Activated CD4-positive, alpha-beta T cell treated with anti-CD3 and anti-CD28 coated beads for 4 hours (primary cell): ENCODE data around the gene MAGEA11.
"Not testable (repeated sequence)": the region's sequence is repeated elsewhere in the genome, so short reads cannot be mapped to it uniquely, and the experiment has no call there.

Experiments used
- DNase-seq, 2 donors: peaks; one replicate each; pipeline ENCODE4 v3.0.0-alpha.2; 2020

Gene MAGEA11, protein sequence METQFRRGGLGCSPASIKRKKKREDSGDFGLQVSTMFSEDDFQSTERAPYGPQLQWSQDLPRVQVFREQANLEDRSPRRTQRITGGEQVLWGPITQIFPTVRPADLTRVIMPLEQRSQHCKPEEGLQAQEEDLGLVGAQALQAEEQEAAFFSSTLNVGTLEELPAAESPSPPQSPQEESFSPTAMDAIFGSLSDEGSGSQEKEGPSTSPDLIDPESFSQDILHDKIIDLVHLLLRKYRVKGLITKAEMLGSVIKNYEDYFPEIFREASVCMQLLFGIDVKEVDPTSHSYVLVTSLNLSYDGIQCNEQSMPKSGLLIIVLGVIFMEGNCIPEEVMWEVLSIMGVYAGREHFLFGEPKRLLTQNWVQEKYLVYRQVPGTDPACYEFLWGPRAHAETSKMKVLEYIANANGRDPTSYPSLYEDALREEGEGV

DNA sequence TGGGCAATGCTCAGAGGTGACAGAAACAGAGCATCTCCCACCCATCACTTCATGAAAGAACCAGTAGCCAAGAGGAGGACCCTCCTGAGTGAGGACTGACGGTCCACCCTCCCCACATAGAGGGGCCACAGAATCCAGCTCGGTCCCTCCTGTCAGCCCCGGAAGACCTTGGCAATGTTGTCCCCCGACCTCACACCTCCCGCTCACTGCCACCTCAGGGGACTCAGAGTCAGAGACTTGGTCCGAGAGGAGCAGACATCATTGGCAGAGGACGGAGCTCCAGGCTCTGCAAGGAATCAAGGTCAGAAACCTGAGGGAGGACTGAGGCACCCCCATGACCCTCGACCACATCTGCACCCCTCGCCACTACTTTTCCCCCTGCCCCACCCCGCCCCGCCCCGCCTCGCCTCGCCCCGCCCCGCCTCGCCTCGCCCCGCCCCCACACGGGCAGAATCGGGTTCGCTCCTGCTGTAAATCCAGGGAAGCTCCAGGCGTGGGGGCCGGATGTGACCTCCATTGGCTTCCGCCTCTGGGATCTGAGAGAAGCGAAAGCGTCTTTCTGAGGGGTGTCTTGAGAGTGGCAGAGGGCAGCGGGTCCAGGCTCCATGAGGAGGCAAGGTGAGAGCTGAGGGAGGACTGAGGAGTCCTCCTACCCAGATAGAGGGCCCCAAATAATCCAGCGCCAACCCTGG is at the start of gene MAGEA11:
Gene MAGEA11, plus strand, starts transcription at position 516 of the 692 bp plus-strand sequence. CDS start 1,100 bp downstream, outside the sequence.
- DNase-seq = no peak

DNA sequence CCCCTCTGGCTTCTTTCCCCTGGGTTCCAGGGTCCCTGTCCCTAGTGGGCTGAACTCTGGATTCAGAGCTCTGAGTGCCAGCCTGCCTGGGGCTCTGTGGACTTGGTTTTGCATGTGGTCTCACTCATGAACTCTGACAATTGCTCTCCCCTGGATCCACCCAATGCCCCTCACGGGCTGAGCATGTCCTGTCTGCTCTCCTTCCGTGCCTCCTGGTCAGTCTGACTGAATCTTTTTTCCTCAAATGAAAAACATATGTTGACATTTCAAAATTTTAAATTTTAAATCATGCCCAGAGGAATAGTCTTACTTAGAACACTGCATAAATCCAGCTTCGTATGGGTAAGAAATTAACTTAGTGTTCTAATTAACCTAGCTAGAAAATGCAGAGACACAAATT is 36.8 kb upstream of the MAGEA11 start:
- DNase-seq = not testable (repeated sequence)

DNA sequence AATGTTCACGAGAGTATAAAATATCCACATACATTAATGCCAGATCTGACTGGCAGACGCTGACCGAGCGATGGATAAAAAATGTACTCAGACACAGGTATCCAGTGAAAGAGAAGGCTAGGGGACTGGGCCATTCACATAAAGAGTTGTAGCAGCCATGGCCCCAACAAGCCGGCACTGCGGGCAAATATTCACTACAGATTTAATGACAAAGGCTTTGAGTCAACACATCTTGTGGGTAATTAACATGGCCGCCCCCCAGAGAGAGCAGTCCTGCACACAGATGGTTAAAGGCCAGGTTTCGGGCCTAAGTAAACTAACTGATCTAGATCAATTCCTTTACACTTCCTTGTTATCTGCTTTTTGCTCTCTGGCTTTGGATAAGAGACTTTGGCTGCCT is 36.3 kb upstream of the MAGEA11 start:
- not testable (repeated sequence) for DNase-seq

DNA sequence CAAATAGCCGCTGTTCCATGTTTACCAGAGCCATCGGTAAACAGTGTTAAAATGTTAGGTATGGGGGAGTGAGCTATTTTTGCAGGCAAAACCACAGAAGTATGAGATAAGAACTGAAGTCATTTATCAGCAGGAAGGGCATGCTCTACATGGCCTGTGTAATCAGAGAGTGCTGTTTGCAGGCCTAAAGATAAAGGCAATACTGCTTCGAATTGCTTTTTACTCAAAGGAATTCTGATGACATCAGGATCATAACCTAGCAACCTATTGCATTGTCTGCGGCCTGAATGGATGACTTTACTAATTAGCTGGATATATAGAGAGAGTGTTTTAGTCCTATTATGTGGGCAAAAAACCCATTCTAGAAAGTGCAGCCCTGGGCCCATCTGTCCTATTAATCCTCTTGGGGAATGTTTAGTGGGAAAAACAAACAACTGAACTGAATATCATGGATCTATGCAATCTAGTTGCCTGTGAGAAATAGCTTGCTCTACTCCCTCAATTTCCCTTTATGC is 32.6 kb upstream of the MAGEA11 start:
- DNase-seq = not testable (repeated sequence)

DNA sequence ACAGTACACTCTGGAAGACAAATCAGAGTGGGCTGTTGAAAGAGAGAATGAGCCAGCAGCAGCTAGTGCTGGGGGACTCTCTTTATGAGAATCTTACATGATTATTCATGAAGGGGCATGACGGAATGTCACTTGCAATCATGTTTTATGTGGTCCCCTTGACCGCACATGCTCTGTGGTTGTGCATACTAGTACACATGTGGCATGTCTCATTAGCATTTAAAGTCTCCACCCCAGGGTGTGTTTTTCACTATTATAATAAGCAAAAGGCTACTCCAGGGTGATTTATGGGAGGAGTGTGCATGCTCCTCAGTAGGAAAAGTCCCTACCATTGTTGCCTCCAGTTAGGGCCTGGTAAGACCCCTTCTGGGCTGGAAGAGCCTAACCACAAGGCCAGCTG is 30.7 kb upstream of the MAGEA11 start:
- DNase-seq = no peak

DNA sequence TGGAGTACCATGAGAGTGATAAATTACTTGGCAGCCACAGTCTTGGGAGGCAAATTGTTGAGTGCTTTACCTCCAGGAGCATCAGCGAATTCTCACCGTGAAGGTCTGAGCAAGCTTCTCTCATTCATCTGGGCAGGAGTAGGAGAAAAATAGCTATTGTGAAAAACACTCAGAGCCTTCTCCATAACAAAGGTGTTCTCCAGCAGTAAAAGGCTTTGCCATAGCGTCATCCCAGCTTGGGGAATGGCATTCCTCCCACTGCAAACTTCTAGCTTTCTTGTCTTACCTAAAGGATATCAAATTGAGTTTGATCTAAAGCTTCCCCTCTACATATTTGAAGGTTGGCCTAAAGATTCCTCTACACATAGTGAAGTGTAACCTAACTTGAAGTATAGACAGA is 29.8 kb upstream of the MAGEA11 start:
- DNase-seq = no peak

DNA sequence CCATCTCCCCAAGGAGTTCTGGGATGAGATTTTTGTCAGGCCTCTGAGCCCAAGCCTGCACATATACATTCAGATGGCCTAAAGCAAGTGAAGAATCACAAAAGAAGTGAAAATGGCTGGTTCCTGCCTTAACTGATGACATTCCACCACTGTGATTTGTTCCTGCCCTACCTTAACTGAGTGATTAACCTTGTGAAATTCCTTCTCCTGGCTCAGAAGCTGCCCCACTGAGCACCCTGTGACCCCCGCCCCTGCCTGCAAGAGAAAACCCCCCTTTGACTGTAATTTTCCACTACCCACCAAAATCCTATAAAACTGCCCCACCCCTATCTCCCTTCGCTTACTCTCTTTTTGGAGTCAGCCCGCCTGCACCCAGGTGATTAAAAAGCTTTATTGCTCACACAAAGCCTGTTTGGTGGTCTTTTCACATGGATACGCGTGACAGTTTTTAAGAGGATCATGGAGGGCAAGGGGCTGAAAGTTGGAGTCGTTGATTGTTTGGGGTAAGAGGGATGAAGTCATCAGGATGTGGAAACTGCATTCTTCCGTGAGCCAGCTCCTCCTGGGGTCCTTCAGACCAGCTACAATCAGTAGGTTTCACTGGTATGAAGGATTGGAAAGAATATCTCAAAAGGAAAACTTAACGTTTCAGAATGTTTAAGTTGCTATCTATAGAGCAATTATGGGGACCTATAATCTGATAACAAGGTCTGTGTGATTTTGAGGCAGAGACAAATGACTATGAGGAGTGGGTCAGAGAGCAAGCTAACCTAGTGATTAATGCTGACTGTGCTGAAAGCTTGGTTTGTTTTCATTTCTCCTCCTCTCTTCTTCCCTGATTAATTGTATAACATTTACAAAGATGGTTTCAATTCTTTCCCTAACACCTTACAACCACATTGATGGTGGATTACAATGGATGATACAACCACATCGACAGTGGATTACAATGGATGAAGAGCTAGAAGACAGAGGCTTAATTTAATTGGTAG is 28.6 kb upstream of the MAGEA11 start:
- no peak for DNase-seq

DNA sequence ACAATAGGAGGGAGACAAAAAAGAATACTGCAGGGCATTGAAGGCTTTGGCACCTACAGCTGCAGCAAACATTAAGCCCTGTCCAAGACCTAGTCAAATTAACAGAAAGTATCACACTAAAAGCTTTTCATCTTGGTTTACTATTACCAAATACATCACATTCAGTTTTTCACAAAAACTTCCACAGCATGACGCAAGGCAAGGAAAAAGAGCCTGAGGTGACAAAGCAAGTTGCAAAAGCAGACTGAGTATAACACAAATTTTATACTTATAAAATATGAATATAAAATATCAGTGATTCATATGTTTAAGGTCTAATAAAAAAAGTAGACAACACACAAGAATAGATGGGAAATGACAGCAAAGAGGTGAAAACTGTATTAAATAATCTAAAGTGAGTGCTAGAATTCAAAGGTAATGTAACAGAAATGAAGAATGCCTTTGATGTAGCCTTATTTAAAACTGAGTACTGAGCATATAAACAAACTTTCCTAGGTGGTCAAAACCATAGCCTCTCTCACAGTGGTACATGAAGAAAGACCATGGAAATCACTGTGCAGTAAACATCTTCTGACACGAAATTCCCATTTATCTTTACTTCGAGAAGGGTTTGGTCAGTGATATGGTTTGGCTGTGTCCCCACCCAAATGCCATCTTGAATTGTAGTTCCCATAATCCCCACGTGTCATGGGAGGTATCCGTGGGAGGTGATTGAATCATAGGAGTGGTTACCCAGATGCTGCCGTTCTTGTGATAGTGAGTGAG is 27.7 kb upstream of the MAGEA11 start:
- DNase-seq = no peak

DNA sequence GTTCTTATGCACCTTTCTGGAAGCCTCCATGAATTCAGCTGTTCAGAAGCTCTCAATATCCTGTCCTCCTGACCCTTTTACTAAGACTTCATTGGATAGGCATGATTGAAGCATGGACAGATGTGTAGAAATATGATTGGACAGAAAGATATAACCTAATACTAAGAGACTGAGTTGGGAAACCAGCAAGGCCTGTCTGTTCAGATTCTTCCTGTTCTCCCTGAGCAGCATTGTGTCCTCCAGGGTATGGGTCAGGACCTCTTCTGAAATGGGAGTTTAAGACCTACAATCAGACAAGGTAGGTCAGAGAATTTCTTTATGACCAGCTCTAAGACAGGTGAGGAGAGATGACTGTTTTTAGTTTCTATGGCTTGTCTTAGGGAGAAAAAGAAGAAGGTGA is 23.9 kb upstream of the MAGEA11 start:
- no peak for DNase-seq

DNA sequence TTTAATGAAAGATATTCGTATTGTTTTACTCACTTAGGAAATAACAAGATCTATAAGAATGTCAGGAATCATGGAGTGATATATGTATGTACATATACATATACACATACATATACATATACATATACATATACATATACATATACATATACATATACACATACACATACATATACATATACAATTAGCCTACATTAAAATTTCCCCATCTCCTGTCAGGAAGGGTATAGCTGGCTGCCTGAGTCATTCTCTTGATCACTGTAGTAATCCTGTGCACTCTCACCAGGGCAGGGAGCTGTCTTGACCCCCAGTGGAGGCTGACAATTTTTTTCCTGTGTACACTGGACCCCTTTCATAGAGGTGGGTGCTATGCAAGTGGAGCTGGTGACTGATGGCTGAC is 23.3 kb upstream of the MAGEA11 start:
- no peak for DNase-seq

DNA sequence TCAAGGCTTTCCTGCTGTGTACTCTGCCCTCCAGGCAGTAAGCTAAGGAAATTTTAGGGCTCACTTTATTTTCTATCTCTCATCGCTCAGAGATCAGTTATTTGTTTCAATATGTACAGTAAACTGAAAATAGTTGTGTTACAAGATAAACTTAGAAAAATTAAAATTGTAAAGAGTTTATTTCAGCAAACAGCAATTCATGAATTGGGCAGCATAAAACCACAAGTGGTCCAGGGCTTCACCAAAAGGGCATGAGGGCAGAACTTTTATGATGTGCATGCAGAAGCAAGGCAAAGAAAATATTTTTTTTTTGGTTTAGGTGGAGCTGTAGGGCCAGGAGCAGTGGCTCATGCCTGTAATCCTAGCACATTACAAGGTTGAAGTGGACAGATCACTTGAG is 20.1 kb upstream of the MAGEA11 start:
- DNase-seq = no peak

DNA sequence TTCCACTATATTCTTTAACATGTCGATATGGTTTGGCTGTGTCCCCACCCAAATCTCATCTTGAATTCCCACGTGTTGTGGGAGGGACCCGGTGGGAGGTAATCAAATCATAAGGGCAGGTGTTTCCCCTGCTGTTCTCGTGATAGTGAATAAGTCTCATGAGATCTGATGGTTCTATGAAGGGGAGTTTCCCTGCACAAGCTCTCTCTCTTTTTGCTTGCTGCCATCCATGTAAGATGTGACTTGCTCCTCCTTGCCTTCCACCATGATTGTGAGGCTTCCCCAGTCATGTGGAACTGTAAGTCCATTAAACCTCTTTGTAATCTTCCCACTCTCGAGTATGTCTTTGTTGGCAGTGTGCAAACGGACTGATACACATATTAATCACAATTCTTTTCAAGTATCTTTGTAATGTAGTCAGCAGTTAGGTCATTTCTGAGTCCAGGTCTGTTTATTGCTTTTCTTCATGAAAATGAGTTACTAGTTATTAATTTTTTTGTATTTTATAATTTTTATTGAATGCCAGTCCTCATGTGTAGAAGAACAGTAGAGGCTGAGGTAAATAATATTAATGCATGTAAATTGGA is 19.1 kb upstream of the MAGEA11 start:
- DNase-seq = not testable (repeated sequence)

DNA sequence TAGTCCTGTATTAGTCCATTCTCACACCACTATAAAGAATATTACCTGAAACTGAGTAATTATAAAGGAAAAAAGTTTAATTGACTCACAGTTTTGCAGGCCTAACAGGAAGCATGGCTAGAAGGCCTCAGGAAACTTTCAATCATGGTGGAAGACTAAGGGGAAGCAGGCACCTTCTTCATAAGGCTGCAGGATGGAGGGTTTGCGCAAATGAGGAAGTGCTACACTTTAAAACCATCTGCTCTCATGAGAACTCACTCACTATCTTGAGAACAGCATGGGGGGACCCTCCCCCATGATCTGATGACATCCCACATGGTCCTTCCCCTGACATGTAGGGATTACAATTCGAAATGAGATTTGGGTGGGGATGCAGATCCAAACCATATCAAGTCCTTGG is 12.1 kb upstream of the MAGEA11 start:
- no peak for DNase-seq

DNA sequence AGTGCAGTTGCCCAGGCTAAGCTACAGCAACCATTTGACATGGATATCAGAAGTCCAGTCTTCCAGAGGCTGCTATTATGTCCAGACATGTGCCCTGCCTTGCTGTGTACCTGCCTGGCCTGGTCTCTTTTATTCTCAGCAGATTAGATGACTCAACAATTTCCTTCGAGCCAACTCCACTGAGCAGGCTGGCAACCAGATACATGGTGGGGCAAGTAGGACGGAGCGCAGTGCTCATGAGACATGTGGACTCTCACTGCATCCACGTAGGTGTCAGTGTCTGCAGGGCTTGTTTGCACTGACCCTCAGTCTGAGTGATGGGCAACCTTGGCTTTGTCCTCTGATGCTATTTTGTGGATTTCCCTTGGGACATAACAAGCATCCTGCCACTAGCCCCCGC is 7.2 kb upstream of the MAGEA11 start:
- no peak for DNase-seq

DNA sequence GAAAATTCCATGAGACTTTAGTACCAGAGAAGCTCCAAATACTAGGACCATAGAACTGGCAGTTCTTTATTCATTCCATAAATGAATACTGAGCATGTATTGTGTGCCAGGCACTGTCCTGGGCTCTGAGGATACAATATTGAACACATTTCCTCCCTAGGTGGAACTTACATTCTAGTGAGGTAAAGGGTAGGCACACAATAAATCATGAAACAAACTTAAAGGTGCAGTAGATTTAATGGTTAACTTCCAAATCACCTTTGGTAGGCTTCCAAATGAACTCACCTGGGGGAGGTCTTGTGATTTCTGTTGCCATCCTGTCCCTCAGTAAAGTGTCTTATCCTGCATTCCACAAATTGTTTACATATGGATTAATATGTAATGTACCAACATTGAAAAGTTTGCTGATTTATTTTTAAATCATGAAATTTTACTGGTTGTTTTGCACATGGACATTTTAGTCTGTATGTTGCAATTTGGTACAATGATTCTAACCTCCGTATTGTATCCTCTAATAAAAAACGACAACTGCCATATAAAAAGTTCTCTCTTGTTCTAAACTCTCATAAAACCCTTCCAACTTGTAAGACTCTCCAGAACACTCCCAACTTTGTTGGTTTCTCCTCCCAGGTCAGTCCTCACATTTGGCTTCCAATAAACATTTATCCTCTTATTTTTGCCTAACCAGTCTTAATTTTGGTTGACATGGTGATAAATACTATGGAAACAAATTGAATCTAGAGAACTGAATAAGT is 4.5 kb upstream of the MAGEA11 start:
- DNase-seq = no peak

DNA sequence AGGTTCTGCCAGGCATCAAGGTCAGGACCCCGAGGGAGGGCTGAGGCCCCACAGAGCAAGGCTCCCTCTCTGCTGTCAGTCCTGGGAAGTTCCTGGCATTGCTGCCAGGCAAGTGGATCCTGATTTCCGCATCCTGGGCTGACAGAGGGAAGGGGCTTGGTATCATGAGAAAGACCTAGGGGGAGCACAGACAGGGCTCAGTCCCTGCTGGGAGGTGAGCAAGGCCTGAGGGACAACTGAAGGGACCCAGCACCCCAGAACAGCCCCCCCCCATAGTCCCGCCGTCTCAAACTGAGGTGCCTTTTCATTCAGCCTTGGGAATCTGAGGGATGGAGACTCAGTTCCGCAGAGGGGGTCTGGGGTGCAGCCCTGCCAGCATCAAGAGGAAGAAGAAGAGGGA is 971 bp downstream of the MAGEA11 start:
- no peak for DNase-seq

DNA sequence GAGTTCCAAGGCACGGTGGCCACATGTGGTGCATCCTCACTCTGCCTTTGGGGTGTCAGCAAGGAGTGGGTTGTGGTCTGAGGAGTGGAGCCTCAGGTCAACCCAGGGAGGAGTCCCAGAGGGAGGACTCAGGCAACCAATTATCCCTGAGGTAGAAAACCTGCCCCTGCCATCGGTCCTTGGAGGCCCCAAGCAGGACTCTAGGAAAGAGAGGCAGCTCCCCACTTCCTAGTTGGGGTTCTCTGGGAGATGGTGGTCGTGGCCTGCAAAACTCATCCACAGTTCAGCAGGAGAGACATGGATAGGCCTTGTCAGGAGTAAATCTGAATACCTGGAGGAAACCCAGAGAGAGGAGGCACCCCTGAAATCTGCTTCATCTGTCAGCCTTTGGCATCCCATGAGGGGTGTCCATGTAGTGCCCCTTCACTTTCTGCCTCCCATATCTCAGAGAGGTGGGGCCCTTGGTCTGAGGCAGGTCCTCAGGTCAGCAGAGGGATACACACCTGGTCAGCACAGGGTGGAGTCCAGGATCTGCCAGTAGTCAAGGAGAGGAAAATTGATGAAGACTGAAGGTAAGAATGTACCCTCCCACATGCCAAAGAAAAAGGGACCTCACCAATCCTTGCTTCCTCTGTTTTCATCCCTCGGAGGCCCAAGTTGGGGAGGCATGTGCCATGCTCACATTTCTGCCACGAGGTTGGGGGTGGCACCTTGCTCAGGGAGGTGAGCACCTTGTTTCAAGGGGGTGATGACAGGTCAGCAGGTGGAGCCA is 1.6 kb downstream of the MAGEA11 start:
- no peak for DNase-seq

DNA sequence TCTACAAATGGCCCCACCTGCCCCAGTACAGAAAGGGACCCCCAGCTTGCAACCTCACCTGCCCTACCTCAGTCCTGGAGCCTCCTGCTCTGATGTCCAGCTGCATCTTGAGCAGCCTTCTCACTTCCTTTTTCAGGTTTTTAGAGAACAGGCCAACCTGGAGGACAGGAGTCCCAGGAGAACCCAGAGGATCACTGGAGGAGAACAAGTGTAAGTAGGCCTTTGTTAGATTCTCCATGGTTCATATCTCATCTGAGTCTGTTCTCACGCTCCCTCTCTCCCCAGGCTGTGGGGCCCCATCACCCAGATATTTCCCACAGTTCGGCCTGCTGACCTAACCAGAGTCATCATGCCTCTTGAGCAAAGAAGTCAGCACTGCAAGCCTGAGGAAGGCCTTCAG is 3.6 kb downstream of the MAGEA11 start:
- no peak for DNase-seq

DNA sequence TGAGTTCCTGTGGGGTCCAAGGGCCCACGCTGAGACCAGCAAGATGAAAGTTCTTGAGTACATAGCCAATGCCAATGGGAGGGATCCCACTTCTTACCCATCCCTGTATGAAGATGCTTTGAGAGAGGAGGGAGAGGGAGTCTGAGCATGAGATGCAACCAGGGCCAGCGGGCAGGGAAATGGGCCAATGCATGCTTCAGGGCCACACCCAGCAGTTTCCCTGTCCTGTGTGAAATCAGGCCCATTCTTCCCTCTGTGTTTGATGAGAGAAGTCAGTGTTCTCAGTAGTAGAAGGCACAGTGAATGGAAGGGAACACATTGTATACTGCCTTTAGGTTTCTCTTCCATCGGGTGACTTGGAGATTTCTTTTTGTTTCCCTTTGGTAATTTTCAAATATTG is 4.8 kb downstream of the MAGEA11 start:
- no peak for DNase-seq

DNA sequence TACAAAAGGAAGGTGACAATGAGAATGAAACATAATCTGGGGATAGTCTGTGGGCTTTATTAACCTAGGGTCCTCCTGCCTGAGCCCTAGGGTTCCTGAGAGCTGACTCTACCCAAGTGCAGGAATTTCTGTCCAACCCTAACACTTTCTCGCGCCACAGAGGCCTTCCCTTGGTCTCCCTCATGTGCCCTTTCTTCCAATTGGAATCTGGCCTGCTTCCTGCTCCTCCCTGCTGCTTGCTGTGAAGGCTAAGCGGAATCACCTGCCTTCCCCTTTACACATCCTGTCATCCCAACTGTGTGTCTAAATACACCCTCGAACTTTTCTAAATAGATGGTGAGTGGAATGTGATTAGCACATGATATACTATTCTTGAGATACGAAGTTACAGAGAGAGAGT is 5.9 kb downstream of the MAGEA11 start:
- DNase-seq = no peak
